ENCODE results near the gene LMOD2. TPM values are rescaled to one million over a fixed set of nuclear protein-coding genes. Genes with fewer than 3 reads are reported as not detected.

The LMOD2 gene
- total and polyA plus RNA-seq, 12 donors: 0.16 to 0.24 (median 0.18) TPM; not detected in 9

- TF ChIP-seq, protein P1, sequence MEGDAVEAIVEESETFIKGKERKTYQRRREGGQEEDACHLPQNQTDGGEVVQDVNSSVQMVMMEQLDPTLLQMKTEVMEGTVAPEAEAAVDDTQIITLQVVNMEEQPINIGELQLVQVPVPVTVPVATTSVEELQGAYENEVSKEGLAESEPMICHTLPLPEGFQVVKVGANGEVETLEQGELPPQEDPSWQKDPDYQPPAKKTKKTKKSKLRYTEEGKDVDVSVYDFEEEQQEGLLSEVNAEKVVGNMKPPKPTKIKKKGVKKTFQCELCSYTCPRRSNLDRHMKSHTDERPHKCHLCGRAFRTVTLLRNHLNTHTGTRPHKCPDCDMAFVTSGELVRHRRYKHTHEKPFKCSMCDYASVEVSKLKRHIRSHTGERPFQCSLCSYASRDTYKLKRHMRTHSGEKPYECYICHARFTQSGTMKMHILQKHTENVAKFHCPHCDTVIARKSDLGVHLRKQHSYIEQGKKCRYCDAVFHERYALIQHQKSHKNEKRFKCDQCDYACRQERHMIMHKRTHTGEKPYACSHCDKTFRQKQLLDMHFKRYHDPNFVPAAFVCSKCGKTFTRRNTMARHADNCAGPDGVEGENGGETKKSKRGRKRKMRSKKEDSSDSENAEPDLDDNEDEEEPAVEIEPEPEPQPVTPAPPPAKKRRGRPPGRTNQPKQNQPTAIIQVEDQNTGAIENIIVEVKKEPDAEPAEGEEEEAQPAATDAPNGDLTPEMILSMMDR (IDR thresholded peaks at IDR 0.05): no peak
- no peak for TF ChIP-seq POLR2A (IDR thresholded peaks at IDR 0.05)
- WGBS, 4 donors: 71 to 90% (median 84%) methylated on average over 1 of the region's 1 CpG
- H3K27ac ChIP-seq: no peak overlapping the region
- DNase-seq: no peak
- no peaks in the 10 kb centered on the region for H3K4me1 ChIP-seq (replicated peaks in 1 of 2)
- no peak overlapping the region for H3K4me3 ChIP-seq
- no peaks in the 10 kb centered on the region for H3K9me3 ChIP-seq (replicated peaks in 1 of 3)
- H3K36me3 ChIP-seq (replicated peaks in 1 of 2): no peaks in the 10 kb centered on the region
- intact Hi-C loops (cut with DNase I): no loop called here
- no peaks in the 10 kb centered on the region for H3K27me3 ChIP-seq
These were observed 10.2 kb downstream of the LMOD2 start for GRCh38 chr7:123665896-123666295.

- H3K4me1 ChIP-seq (replicated peaks in 1 of 2): no peaks in the 10 kb centered on the region
- WGBS, 4 donors: 49 to 77% (median 64%) methylated on average over 1 of the region's 1 CpG; no CpG with 5 or more reads in 1 of the 4 donors
- H3K4me3 ChIP-seq: no peak overlapping the region
- intact Hi-C loops (cut with DNase I): no loop called here
- no peaks in the 10 kb centered on the region for H3K27me3 ChIP-seq
- no peaks in the 10 kb centered on the region for H3K9me3 ChIP-seq (replicated peaks in 1 of 3)
- DNase-seq: no peak
- H3K27ac ChIP-seq: no peak overlapping the region
- H3K36me3 ChIP-seq (replicated peaks in 1 of 2): no peaks in the 10 kb centered on the region
- TF ChIP-seq POLR2A (IDR thresholded peaks at IDR 0.05): no peak
- TF ChIP-seq, protein P1 (IDR thresholded peaks at IDR 0.05): no peak
These were observed 10.8 kb downstream of the LMOD2 start for GRCh38 chr7:123666492-123666891.

GRCh38 chr7:123669485-123669884, 13.8 kb downstream of the LMOD2 start:
- Histone ChIP-seq H3K4me1 (replicated peaks in 1 of 2) (peaks cover 0 to 8% of the 10 kb centered on the region in 2 donors), H3K27ac (no peak overlapping the region), H3K27me3 (no peaks in the 10 kb centered on the region), H3K9me3 (replicated peaks in 1 of 3) (no peaks in the 10 kb centered on the region), H3K36me3 (replicated peaks in 1 of 2) (no peaks in the 10 kb centered on the region), H3K4me3 (no peak overlapping the region)
- no peak for DNase-seq
- TF ChIP-seq POLR2A (IDR thresholded peaks at IDR 0.05): no peak
- TF ChIP-seq, protein P1 (IDR thresholded peaks at IDR 0.05): no peak
- intact Hi-C loops (cut with DNase I): no loop called here
- WGBS, 4 donors: 89 to 94% (median 93%) methylated on average over 7 of the region's 7 CpGs

DNA sequence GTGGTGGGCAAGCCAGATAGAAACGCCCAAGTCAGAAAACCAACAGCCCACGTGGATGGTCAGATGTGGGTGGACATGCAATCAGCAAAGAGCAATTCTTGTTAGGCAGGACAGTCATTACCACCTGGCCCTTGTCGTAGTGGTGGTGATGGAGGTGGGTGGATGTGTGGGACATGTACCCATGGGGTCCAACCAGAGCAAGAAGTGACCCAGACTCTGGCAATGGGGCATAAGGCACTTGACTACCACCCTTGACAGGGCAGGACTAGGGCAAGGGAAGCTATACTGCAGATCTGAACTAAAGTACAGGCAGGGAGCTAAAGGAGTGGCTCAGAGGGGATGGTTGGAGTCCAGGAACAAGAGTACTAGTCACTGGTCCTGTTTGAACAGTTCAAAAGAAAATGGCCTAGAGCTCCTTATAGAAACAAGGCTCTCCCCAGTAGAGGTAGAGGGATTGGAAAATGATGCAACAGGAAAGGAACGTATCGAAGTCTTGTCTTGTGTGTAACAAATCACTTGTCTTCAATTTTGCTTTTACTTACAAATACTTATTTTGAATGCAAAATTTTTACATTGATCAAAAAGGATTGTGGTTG, 17.6 kb downstream of the LMOD2 start:
- WGBS, 4 donors: 93 to 98% (median 94%) methylated on average over 5 of the region's 5 CpGs
- H3K36me3 ChIP-seq (replicated peaks in 1 of 2): peaks cover 0 to under 1% of the 10 kb centered on the region in 2 donors
- DNase-seq: no peak
- intact Hi-C loops (cut with DNase I): loop anchor here in 1 of 2 donors (10.0 kb wide), 1 partner anchor 192 kb away; no protein-coding TSS in a partner anchor
- H3K27ac ChIP-seq: no peak overlapping the region
- H3K27me3 ChIP-seq: no peaks in the 10 kb centered on the region
- no peaks in the 10 kb centered on the region for H3K9me3 ChIP-seq (replicated peaks in 1 of 3)
- TF ChIP-seq, protein P1 (IDR thresholded peaks at IDR 0.05): no peak
- TF ChIP-seq POLR2A (IDR thresholded peaks at IDR 0.05): no peak
- H3K4me3 ChIP-seq: no peak overlapping the region
- peaks cover 0 to 16% of the 10 kb centered on the region in 2 donors for H3K4me1 ChIP-seq (replicated peaks in 1 of 2)

All from adrenal gland (tissue), 12 donors.